NCI-H2081 (cell line): ENCODE results near the gene TSHZ2.
A peak's percentile ranks its signal among the peaks of the same experiment; 100 is the strongest.
"Not testable (repeated sequence)": the region's sequence is repeated elsewhere in the genome, so short reads cannot be mapped to it uniquely, and the experiment has no call there.

ENCODE experiments used
- DNase-seq, 2 experiments: peaks; one replicate each; lab custom pipeline; 2025; lab: John Stamatoyannopoulos, UW

The TSHZ2 gene

GRCh38 chr20:53510704-53511103 lies 538.5 kb downstream of the TSHZ2 start:
- DNase-seq = no peak

- DNase-seq = no peak
These were observed 539.9 kb downstream of the TSHZ2 start for GRCh38 chr20:53512076-53512475.

- DNase-seq = no peak
These were observed 541.0 kb downstream of the TSHZ2 start for GRCh38 chr20:53513168-53513488.

GRCh38 chr20:53513489-53514298 lies 541.5 kb downstream of the TSHZ2 start:
- peak in 1 of 2 experiments; percentile 26 for DNase-seq

DNA sequence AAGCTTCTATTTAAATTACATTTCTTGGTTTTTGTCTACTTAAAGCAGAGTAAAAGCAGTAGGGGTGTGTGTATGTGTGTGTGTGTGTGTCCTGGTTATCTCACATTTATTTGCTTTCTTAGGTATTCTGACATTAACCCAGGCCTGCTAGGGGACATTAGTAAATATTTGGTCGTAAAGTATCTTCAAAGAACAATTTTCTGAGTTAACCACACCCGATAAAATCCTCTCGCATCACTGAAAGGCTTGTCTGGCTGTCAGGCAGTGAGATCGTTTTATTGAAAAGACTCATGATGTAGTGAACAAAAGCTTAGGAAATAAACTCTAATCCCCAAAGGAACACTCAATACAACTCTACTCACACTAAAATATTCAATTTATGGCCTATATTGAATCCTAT lies 543.6 kb downstream of the TSHZ2 start:
- DNase-seq = no peak

DNA sequence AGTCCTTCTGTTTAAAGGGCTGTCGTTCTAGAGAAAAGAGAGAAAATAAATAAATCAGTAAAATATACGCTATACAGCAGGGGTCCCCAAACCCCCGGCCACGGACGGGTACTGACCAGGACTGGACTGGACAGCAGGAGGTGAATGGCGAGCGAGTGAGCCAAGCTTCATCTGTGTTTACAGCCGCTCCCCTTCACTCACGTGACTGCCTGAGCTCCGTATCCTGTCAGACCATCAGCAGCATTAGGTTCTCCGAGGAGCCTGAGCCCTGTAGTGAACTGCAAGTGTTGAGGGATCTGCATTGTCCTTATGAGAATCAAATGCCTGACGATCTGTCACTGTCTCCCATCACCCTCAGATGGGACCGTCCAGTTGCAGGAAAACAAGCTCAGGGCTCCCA lies 545.0 kb downstream of the TSHZ2 start:
- DNase-seq = no peak

- not testable (repeated sequence) for DNase-seq
These were observed 549.3 kb downstream of the TSHZ2 start for GRCh38 chr20:53521421-53521820.

DNA sequence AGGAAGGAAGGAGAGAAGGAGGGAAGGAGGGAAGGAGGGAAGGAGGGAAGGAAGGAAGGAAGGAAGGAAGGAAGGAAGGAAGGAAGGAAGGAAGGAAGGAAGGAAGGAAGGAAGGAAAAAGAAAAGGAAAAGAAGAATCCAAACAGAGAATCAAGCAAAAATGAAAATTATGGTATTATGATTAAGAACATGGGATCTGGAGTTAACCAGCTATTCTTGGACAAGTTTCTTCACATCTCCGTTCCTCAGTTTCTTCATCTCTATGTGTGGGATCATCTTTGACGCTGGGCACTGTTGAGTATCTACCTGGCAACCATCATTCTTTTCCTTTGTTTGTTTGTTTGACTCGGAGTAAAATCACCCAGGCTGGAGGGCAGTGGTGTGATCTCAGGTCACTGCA lies 549.9 kb downstream of the TSHZ2 start:
- DNase-seq = no peak

DNA sequence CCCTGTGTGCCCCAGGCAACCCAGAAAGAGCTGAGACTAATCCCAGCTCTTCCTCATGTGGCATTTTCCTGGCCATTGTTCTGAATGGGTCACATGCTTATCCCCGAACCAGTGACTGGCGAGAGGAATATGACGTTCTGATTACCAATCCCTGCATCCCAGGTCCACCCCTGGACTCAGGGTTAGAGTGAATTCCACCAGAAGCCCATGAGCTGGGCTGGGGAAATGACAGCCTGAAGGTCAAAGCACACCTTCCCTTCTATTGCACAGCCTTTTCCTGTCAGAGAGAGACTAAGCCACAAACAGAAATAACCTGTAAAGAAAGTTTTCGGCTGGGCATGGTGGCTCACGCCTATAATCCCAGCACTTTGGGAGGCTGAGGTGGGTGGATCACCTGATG lies 550.5 kb downstream of the TSHZ2 start:
- DNase-seq = no peak

DNA sequence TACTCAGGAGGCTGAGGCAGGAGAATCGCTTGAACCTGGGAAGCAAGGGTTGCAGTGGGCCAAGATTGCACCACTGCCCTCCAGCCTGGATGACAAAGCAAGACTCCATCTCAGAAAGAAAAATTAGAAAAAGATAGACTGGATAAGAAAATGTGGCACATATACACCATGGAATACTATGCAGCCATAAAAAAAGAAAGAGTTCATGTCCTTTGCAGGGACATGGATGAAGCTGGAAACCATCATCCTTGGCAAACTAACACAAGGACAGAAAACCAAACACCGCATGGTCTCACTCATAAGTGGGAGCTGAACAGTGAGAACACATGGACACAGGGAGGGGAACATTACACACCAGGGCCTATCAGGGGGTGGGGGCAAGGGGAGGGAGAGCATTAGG lies 551.5 kb downstream of the TSHZ2 start:
- not testable (repeated sequence) for DNase-seq

- no peak for DNase-seq
These were observed 552.6 kb downstream of the TSHZ2 start for GRCh38 chr20:53524589-53525312.

GRCh38 chr20:53527196-53527595 lies 555.0 kb downstream of the TSHZ2 start:
- no peak for DNase-seq

- no peak for DNase-seq
These were observed 557.5 kb downstream of the TSHZ2 start for GRCh38 chr20:53529658-53530057.

- DNase-seq = no peak
These were observed 558.3 kb downstream of the TSHZ2 start for GRCh38 chr20:53530440-53530839.

GRCh38 chr20:53532654-53533312 lies 560.6 kb downstream of the TSHZ2 start:
- DNase-seq = not testable (repeated sequence)

GRCh38 chr20:53533500-53533899 lies 561.3 kb downstream of the TSHZ2 start:
- no peak for DNase-seq

- DNase-seq = no peak
These were observed 561.9 kb downstream of the TSHZ2 start for GRCh38 chr20:53534037-53534436.

- DNase-seq = no peak
These were observed 563.7 kb downstream of the TSHZ2 start for GRCh38 chr20:53535878-53536277.

DNA sequence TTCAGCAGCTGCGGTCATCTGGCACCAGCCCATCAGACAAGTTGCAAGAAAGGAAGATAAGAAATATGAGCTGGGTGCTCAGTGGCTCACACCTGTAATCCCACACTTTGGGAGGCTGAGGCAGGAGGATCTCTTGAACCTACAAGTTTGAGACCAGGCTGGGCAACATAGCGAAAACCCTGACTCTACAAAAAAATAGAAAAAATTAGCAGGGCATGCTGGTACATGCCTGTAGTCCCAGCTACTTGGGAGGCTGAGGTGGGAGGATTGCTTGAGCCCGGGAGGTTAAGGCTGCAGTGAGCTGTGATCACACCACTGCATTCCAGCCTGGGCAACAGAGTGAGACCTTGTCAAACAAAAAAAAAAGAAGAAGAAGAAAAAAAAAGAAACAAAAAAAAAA lies 564.2 kb downstream of the TSHZ2 start:
- DNase-seq = not testable (repeated sequence)

DNA sequence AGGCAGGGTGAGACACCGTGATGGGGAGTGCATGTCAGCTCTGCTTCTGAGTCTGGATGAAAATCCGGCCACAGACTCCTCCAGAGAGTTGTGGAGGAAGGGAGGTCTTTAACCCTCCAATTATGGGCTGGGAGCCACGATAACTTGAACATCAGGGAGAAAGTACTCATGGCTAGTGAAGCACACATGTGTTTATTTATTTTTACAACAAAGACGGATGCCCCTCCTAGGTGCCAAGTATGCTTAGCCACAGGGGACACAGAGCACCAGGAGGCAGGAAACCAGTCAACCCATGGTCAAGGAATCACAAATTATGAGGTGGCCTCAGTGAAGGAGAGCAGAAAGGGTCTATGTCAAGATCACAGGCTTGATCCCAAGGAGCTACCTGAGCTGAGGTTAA lies 567.4 kb downstream of the TSHZ2 start:
- no peak for DNase-seq
